ENCODE measurements around the gene FGF22.
"Not testable (repeated sequence)": the region's sequence is repeated elsewhere in the genome, so short reads cannot be mapped to it uniquely, and the experiment has no call there.

FGF22 gene

GRCh38 chr19:622666-623065 lies 17.0 kb upstream of the FGF22 start:
- DNase-seq = no peak

DNA sequence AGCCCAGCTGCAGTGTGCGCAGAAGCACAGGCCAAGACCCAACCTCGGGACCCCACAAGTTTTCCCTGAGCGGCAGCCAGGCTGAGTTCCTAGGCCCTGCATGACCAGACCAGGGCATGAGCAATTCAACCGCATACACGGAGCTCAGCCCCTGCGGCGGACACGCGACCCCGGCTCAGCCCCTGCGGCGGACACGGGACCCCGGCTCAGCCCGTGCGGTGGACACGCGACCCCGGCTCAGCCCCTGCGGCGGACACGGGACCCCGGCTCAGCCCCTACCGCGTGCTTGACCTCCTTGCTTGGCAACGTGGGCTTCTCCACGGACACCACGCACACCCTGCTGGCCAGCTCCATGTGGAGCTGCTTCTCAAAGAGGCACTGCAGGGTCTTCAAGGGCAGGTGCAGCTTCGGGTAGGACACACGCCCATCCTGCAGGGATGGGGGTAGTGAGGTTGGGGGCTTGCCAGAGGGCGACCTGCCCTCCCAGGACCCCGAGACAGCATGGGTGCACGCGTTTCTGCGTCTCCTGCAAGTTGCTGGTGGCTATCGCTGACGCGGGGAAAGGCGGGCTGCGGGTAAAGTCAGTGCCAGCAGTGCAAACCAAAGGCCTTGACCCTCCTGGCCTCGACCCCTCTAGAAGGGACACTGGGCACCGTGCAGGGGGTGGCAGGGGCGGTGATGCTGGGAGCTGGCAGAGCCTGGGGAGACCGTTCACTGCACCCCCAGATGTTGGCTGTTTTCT lies 16.3 kb upstream of the FGF22 start:
- no peak for DNase-seq

DNA sequence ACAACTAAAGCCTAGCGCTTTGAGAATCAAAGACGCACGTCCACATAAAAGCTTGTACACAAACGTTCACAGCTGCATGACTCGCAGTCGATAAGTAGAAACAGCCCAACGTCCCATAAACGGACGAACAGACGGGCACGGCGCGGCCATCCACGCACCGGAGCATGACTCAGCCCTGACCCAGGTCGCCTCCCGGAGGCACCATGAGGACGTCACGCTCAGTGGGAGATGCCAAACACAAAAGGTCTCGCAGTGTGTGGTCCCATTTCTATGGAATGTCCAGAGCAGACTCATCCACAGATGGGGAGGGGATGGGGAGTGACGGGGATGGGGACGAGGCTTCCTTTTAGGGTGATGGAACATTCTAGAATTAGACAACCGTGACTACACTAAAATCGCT lies 15.7 kb upstream of the FGF22 start:
- DNase-seq = no peak

DNA sequence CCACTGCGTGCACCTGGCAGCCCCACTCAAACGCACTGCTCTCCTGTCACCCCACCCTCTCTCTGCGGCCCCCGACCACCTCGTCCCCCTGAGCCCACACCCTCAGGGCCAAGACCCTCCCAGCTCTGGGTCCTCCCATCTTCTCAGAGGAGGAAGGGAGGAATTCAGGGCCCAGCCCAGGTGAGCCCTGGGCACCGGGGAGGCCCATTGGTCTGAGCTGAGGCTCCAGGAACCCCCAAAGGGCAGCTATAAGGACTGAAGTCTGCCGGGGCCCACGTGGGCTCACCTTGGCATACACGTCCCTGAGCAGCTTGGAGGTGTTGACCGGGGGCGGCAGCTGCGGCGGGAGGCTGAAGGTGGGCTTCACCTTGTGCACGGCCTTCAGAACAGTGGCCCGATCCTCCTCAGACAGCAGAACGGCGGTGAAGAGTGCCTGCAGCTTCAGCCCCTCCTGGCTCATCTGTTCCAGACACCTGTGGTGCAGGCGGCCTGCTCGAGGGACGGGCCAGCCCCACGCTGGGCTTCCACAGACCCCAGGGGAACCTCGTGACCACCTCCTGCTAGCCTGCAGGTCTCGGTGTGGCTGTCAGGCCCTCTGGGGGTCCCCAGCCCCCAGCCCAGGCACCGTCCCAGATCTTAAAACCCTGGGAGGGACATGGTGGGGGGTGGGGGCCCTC lies 15.1 kb upstream of the FGF22 start:
- DNase-seq = no peak

- no peak for DNase-seq
Observed at GRCh38 chr19:625257-625656, 14.4 kb upstream of the FGF22 start.

GRCh38 chr19:626566-626965 lies 13.1 kb upstream of the FGF22 start:
- not testable (repeated sequence) for DNase-seq

GRCh38 chr19:628168-628567 lies 11.5 kb upstream of the FGF22 start:
- no peak for DNase-seq

DNA sequence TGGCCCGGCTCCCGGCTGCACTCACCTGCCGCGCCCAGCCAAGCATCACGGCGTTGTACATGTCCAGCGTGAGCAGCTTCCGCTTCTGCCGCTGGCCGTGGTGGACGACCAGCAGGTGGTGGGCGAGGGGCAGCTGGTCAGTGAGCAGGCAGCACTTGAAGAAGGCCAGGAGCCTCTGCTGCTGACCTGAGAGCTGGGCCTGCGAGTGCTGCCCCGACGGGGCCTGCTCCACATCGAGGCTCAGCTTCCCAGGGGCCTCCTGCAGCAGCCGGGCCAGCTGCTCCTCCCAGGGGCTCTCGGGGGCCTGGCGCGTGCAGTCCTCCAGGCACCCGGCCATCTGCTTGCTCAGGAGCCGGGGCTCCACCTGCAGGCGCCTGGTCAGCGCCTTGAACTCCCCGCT lies 10.2 kb upstream of the FGF22 start:
- DNase-seq = not testable (repeated sequence)

DNA sequence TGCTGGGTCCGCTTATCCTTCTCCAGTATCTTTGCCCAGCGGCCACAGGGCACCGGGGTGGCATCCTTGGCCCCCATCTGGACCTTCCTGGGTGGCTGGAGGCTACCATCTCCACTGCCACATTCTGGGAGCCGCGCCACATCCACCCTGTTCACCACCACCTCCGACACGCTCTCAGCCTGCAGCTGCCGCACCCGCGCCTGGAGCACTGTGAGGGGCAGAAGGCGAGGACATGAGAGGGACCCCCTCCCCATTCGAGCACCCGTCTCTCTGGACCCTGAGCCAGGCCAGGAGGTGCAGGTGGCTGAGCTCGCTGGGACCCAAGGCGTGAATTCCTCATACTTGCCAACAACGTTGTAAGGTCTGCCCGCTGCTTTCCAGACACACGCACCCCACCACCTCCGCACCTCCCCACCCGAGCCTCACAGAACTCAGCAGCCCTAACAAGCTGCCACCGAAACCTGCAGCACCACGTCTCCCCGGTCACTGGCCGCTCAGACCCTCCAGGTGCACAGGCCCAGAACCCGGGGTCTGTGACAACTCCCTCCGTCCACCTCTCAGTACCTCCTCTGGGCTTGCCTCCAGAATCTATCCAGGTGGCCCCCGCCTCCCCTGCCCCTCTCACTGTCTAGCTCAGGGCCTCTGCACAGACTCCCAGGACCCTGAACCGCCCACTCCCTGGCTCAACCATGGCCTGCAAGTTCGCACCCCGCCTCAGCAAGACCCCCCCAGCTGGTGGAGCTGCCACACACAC lies 9.5 kb upstream of the FGF22 start:
- no peak for DNase-seq

DNA sequence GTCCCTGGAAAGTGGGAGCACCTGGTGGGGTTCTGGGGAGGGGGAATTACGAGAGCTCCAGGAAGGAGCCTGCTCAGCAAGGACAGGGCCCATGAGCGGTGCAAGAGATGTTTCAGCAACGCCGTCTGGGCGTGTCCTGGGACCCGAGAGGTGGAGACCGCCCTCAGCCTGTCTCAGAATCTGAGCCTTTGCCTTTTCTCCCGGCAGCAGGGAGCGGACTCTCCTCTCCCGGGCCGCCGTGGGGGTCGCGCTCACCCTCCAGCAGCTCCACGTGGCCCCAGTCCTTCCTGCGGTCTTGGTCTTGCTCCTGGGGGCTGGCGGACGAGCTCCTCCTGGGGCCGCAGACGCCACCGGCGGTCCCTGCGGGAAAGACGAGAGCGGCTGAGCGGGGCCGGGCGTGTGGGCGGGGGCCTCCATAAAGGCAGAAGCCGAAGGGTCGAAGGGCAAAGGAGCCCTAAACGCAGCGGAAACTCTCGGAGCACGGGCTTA lies 7.1 kb upstream of the FGF22 start:
- peak; percentile 55 for DNase-seq

GRCh38 chr19:633068-633785 lies 6.5 kb upstream of the FGF22 start, which contains the start of gene POLRMT:
Gene POLRMT (minus strand): TSS chr19:633537. CDS start chr19:633512, 25 bp downstream.
- peak; percentile 95 for DNase-seq

GRCh38 chr19:633786-634639 lies 5.7 kb upstream of the FGF22 start:
- DNase-seq = no peak

DNA sequence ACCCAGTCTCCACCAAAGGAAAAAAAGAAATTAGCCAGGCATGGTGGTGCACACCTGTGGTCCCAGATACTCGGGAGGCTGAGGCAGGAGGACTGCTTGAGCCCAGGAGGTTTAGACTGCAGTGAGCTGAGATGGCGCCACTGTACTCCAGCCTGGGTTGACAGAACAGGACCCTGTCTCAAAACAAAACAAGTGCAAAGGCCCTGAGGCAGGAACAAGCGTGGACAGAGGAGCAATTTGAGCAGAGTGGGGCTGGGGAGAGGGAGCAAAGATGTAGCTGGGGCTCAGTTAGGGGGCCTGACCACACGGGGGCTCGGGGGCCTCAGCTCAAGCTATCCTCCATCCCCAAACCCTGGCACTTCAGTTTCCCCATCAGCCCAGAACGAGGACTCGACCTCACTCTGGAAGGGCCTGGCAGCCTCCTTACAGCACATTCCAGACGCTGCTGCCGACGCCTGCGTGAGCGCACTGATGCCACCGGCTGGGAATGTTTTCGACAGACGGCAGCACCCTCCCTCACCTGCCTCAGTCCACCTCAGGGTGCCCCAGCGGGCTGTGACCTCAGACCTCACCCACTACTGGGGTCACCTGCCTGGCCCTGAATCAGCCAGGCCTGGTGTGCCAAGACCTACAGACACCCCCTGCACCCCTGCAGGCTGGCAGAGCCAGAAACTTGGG lies 4.6 kb upstream of the FGF22 start:
- no peak for DNase-seq

DNA sequence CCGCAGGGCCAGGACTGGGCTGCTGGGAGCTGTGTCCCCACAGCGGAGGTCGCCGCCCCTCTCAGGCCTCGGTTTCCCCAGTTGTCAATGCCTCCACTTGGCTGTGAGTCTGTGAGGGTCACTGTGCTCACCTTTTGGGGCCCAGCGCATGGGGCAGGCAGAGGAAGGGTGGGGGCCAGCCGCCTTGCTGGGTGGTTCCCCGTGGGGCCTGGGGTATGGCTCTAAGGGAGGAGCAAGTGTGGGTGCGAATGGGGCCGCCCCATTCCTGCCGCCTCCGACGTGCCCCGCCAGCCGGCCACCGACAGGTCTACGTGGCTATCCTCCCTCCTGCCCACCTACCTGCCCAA lies 800 bp upstream of the FGF22 start:
- no peak for DNase-seq

DNA sequence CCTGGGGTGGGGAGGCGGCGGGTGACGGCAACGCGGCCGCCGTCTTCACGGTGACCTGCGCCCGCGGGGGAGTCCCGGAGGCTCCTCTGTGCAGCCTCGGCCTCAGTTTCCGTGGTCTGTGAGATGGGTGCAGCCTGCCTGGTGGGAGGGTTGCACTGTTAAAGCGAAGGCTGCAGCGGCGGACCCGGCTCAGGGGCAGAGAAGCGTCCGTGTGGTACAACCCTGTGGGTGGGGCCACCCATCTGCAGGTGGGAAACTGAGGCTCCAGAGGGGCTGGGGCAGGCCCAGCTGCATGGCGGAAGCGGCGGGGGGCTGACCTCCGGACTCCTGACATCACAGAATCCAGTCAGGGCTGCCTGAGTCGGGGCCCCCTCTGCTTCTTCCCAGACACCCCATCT lies 481 bp downstream of the FGF22 start:
- DNase-seq = no peak

DNA sequence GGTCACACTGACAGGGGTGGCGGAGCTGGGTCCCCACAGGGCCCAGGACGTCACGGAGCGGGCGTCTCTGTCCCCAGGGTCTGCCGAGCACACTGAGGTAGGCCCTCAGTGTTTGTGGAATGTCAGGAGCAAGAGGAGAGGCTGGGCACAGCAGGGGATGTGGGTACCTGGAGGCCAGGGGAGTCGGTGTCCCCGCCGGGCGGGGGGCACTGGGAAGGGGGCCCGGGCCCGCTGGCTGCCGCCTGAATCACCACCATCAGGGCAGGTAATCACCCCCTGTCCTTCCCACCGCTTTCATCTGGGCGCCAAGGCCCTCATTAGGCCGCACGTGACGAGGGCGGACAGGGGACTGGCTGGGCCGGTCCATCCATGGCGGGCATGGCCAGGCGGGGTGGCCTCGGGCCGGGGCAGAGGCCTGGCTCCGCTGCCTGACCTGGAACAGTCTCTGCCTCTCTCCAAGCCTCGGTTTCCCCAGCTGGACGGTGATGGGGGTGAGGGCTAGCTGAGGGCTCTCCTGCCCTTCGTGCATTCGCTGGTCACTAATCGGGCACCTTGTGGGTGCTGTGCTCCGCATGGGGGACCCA lies 1.0 kb downstream of the FGF22 start:
- no peak for DNase-seq

DNA sequence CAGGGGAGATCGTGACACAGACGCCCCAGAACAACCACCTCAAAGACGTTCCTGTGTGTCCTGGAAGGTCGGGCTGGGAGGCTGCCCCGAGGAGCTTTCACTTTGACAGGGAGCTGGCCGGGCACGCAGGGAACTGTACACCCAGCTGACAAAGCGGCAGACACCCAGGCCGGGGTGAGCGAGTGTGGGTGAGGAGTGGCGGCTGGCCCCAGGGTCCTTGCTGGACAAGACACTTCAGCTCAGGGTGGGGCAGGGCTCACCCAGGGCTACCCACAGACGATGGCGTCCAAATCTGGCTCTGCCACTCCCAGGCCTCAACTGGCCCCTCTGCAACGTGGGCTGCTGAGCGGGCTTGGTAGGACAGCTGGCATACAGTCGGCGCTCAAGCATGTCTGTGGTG lies 2.0 kb downstream of the FGF22 start:
- DNase-seq = no peak

DNA sequence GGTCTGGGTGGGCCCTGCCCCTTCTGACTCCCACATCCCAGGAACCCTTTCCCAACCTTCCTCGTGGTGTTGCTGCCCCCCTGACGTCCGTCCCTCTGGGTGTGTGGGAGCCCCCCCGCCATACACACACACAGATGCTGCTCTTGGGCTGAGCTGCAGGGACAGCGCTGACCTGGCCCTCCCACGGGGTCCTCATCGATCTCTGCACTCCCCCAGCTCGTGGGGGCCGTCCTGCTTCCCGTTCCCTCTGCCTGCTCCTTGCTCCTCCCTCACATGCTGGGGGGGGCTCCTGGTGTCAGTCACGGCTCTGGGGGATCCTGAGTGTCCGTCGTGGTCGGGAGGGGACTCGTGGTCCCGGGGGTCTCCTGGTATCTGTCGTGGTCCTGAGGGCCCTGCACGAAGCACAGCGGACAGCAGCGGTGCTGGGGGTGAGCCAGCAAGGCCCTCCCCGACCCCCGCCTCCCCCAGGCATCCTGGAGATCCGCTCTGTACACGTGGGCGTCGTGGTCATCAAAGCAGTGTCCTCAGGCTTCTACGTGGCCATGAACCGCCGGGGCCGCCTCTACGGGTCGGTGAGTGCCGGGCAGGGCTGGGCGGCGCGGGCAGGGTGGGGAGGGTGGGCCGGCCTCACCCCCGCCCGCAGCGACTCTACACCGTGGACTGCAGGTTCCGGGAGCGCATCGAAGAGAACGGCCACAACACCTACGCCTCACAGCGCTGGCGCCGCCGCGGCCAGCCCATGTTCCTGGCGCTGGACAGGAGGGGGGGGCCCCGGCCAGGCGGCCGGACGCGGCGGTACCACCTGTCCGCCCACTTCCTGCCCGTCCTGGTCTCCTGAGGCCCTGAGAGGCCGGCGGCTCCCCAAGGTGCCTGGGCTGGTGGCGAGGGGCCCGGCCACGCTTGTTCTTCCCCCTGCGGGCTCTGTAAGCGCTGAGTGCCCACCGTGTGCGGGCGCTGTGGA lies 3.4 kb downstream of the FGF22 start:
- no peak for DNase-seq

GRCh38 chr19:643736-644135 lies 4.1 kb downstream of the FGF22 start:
- DNase-seq = no peak

DNA sequence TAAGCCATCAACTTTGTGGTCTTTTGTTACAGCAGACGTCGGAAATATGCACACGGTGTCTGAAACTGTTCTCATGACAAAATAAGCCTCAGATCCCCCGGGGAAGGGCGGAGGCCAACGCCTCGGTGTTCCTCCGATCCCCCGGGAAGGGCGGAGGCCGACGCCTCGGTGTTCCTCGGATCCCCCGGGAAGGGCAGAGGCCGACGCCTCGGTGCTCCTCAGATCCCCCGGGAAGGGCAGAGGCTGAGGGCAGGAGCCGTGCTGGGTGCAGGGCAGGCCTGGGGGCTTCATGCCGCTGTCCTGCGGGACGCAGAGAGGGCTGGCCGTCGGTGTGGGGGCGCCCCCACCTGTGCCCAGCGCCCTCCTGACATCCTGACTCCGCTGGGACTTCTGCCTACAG lies 4.7 kb downstream of the FGF22 start:
- no peak for DNase-seq

All from OCI-M1 (cell line).